Effector CD8-positive, alpha-beta T cell (primary cell): ENCODE results near the gene RNF182.
"Not testable (repeated sequence)": the region's sequence is repeated elsewhere in the genome, so short reads cannot be mapped to it uniquely, and the experiment has no call there.

Experiments used
- DNase-seq: peaks from one replicate; lab custom pipeline; 2025; lab: John Stamatoyannopoulos, UW

RNF182 gene

GRCh38 chr6:14001329-14002012 is 76.7 kb downstream of the RNF182 start:
- no peak for DNase-seq

GRCh38 chr6:14002176-14002947 is 77.6 kb downstream of the RNF182 start:
- no peak for DNase-seq

GRCh38 chr6:14004258-14004657 is 79.5 kb downstream of the RNF182 start:
- no peak for DNase-seq

GRCh38 chr6:14008809-14009208 is 84.1 kb downstream of the RNF182 start:
- no peak for DNase-seq

GRCh38 chr6:14009431-14009830 is 84.7 kb downstream of the RNF182 start:
- DNase-seq, result no peak

- no peak for DNase-seq
Measured at GRCh38 chr6:14010275-14010674, 85.5 kb downstream of the RNF182 start.

- no peak for DNase-seq
Measured at GRCh38 chr6:14012313-14013030, 87.7 kb downstream of the RNF182 start.

- DNase-seq, result no peak
Measured at GRCh38 chr6:14015964-14016363, 91.2 kb downstream of the RNF182 start.

GRCh38 chr6:14016432-14016831 is 91.7 kb downstream of the RNF182 start:
- no peak for DNase-seq

GRCh38 chr6:14016935-14017625 is 92.3 kb downstream of the RNF182 start:
- no peak for DNase-seq

GRCh38 chr6:14017626-14018475 is 93.1 kb downstream of the RNF182 start:
- no peak for DNase-seq

GRCh38 chr6:14018559-14018958 is 93.8 kb downstream of the RNF182 start:
- DNase-seq, result not testable (repeated sequence)

GRCh38 chr6:14020551-14020950 is 95.8 kb downstream of the RNF182 start:
- no peak for DNase-seq

GRCh38 chr6:14021449-14021848 is 96.7 kb downstream of the RNF182 start:
- DNase-seq, result no peak

GRCh38 chr6:14022673-14023072 is 97.9 kb downstream of the RNF182 start:
- no peak for DNase-seq

GRCh38 chr6:14023855-14024254 is 99.1 kb downstream of the RNF182 start:
- no peak for DNase-seq

GRCh38 chr6:14025160-14025559 is 100.4 kb downstream of the RNF182 start:
- DNase-seq, result no peak

- DNase-seq, result no peak
Measured at GRCh38 chr6:14026831-14027539, 102.2 kb downstream of the RNF182 start.

- no peak for DNase-seq
Measured at GRCh38 chr6:14028631-14029030, 103.9 kb downstream of the RNF182 start.

- DNase-seq, result no peak
Measured at GRCh38 chr6:14029605-14030004, 104.9 kb downstream of the RNF182 start.
